Thymus (tissue), 14 donors: ENCODE results near the gene ZNF83. TPM values are rescaled to one million over a fixed set of nuclear protein-coding genes. Genes with fewer than 3 reads are reported as not detected.
A peak's percentile ranks its signal among the peaks of the same experiment; 100 is the strongest.
"Not testable (repeated sequence)": the region's sequence is repeated elsewhere in the genome, so short reads cannot be mapped to it uniquely, and the experiment has no call there.

Experiments used
- DNase-seq, 9 donors: peaks; one replicate each; pipeline ENCODE4 v3.0.0-alpha.2; 2013; ENCODE audit warnings: low spot score in 9 of 9, low read depth in 6 of 9, missing footprints in 1 of 9
- H3K27ac ChIP-seq, 2 donors: one replicate each; pipeline ENCODE4 v1.5.1; 2013; ENCODE audit warnings: control low read depth in 1 of 2, low read depth in 1 of 2, low read length in 1 of 2, mild to moderate bottlenecking in 1 of 2, moderate library complexity in 1 of 2
- H3K27me3 ChIP-seq, 2 donors: one replicate each; pipeline ENCODE4 v1.5.1; 2013; ENCODE audit warnings: low read length in 1 of 2; ENCODE audit not compliant: control insufficient read depth in 2 of 2, insufficient read depth in 1 of 2
- H3K36me3 ChIP-seq, 2 donors: one replicate each; pipeline ENCODE4 v1.5.1; 2013; ENCODE audit warnings: low read length in 1 of 2, mild to moderate bottlenecking in 1 of 2, moderate library complexity in 1 of 2; ENCODE audit not compliant: control insufficient read depth in 2 of 2, insufficient read depth in 2 of 2
- H3K4me1 ChIP-seq, 2 donors: one replicate each; pipeline ENCODE4 v1.5.1; 2013; ENCODE audit warnings: low read length in 2 of 2; ENCODE audit not compliant: control insufficient read depth in 2 of 2, insufficient read depth in 2 of 2
- H3K4me3 ChIP-seq, 2 donors: one replicate each; pipeline ENCODE4 v1.5.1; 2013; ENCODE audit warnings: low read length in 2 of 2, control low read depth in 1 of 2, mild to moderate bottlenecking in 1 of 2
- H3K9me3 ChIP-seq, 2 donors: one replicate each; pipeline ENCODE4 v1.5.1; 2013; ENCODE audit warnings: low read length in 1 of 2, mild to moderate bottlenecking in 1 of 2; ENCODE audit not compliant: control insufficient read depth in 2 of 2, insufficient read depth in 1 of 2
- WGBS: extraction: QIAGEN DNeasy Blood & Tissue Kit; methylation state at CpG from one replicate; pipeline ENCODE4 v1.1.7; 2013; 5-methylcytosine and 5-hydroxymethylcytosine counted together
- long read RNA-seq, 10 donors: transcript quantifications; one replicate each; lab custom pipeline, GENCODE V29; 2026
- polyA plus RNA-seq: library from polyadenylated mRNA; stranded (reverse); fragments of 200-250 nt; gene quantifications from one replicate; pipeline ENCODE4 v1.2.3, GENCODE V29; 2013
- total RNA-seq: library from RNA; stranded (reverse); fragments of 120-200 nt; gene quantifications from one replicate; pipeline ENCODE4 v1.2.4, GENCODE V29; 2013
- donor health status: healthy.

The ZNF83 gene
- 29.6 TPM for total RNA-seq
- polyA plus RNA-seq = 150 TPM
- long read RNA-seq, donor 1 = 0 reads
- long read RNA-seq, donor 2, transcript ZNF83-203 (2 exons, 3,743 nt) = major isoform, 15 of 46 reads
- long read RNA-seq, donor 2, partial matches to known transcripts = 26 of 46 reads
- long read RNA-seq, donor 2, other reads (novel, unspliced or antisense) = 0 of 46 reads
- long read RNA-seq, donor 3, transcript ZNF83-203 (2 exons, 3,743 nt) = major isoform, 19 of 32 reads
- long read RNA-seq, donor 3, partial matches to known transcripts = 5 of 32 reads
- long read RNA-seq, donor 3, other reads (novel, unspliced or antisense) = 0 of 32 reads
- long read RNA-seq, donor 4, transcript ZNF83-203 (2 exons, 3,743 nt) = major isoform, 8 of 11 reads
- long read RNA-seq, donor 4, partial matches to known transcripts = 0 of 11 reads
- long read RNA-seq, donor 4, other reads (novel, unspliced or antisense) = 0 of 11 reads
- long read RNA-seq, donor 5, transcript ZNF83-203 (2 exons, 3,743 nt) = major isoform, 14 of 23 reads
- long read RNA-seq, donor 5, partial matches to known transcripts = 0 of 23 reads
- long read RNA-seq, donor 5, other reads (novel, unspliced or antisense) = 0 of 23 reads
- long read RNA-seq, donor 6, transcript ZNF83-203 (2 exons, 3,743 nt) = major isoform, 14 of 21 reads
- long read RNA-seq, donor 6, partial matches to known transcripts = 0 of 21 reads
- long read RNA-seq, donor 6, other reads (novel, unspliced or antisense) = 0 of 21 reads
- long read RNA-seq, donor 7, partial matches to known transcripts = 0 of 3 reads
- long read RNA-seq, donor 7, other reads (novel, unspliced or antisense) = 0 of 3 reads
- long read RNA-seq, donor 8, partial matches to known transcripts = 0 of 1 reads
- long read RNA-seq, donor 8, other reads (novel, unspliced or antisense) = 0 of 1 reads
- long read RNA-seq, donor 9, partial matches to known transcripts = 0 of 3 reads
- long read RNA-seq, donor 9, other reads (novel, unspliced or antisense) = 0 of 3 reads
- long read RNA-seq, donor 10, partial matches to known transcripts = 0 of 7 reads
- long read RNA-seq, donor 10, other reads (novel, unspliced or antisense) = 0 of 7 reads

- under 1% methylated on average over 55 of the region's 55 CpGs for WGBS
- H3K27me3 ChIP-seq = no peaks in the 10 kb centered on the region
- peak within 1 kb of the TSS; percentile 84 to 86 for H3K4me3 ChIP-seq
- peaks cover 1 to 9% of the 10 kb centered on the region in 2 donors for H3K9me3 ChIP-seq
- H3K36me3 ChIP-seq = no peaks in the 10 kb centered on the region
- H3K4me1 ChIP-seq = peaks cover 6 to 7% of the 10 kb centered on the region in 2 donors
- peak within 1 kb of the TSS; percentile 95 to 96 for H3K27ac ChIP-seq
- peak; percentile 85 to 97 (median 93) for DNase-seq
These were observed at the start of gene ZNF83 for GRCh38 chr19:52637718-52638585. ZNF83 (minus strand) TSS chr19:52638355.

- WGBS = 98% methylated on average over 3 of the region's 3 CpGs
- Histone ChIP-seq H3K36me3 (peaks cover 0 to 14% of the 10 kb centered on the region in 2 donors), H3K4me3 (no peak overlapping the region)
These were observed 49.5 kb upstream of the ZNF83 start for GRCh38 chr19:52687684-52688083.

GRCh38 chr19:52685811-52686210 lies 47.7 kb upstream of the ZNF83 start:
- DNase-seq = no peak
- Histone ChIP-seq H3K9me3 (no peaks in the 10 kb centered on the region), H3K27ac (no peak overlapping the region), H3K4me1 (peaks cover under 1 to 2% of the 10 kb centered on the region in 2 donors), H3K4me3 (no peak overlapping the region), H3K36me3 (peaks cover 0 to 14% of the 10 kb centered on the region in 2 donors), H3K27me3 (no peaks in the 10 kb centered on the region)
- WGBS = 97% methylated on average over 1 of the region's 1 CpG

More at GRCh38 chr19:52687684-52688083, 49.5 kb upstream of the ZNF83 start:
- DNase-seq = no peak
- Histone ChIP-seq H3K4me1 (peaks cover 5 to 6% of the 10 kb centered on the region in 2 donors), H3K27me3 (no peaks in the 10 kb centered on the region), H3K27ac (no peak overlapping the region), H3K9me3 (no peaks in the 10 kb centered on the region)

- H3K9me3 ChIP-seq, H3K27me3 ChIP-seq, DNase-seq, H3K27ac ChIP-seq, H3K4me3 ChIP-seq, H3K4me1 ChIP-seq: not testable (repeated sequence)
- H3K36me3 ChIP-seq = peaks cover 0 to 17% of the 10 kb centered on the region in 2 donors
- WGBS = 92% methylated on average over 1 of the region's 1 CpG
These were observed 43.1 kb upstream of the ZNF83 start for GRCh38 chr19:52681216-52681615.

GRCh38 chr19:52679598-52679997 lies 41.4 kb upstream of the ZNF83 start:
- no peaks in the 10 kb centered on the region for H3K27me3 ChIP-seq
- H3K9me3 ChIP-seq = no peaks in the 10 kb centered on the region
- H3K36me3 ChIP-seq = peaks cover 0 to 12% of the 10 kb centered on the region in 2 donors
- H3K4me3 ChIP-seq = no peak overlapping the region
- no peak overlapping the region for H3K27ac ChIP-seq
- no peak for DNase-seq
- 98% methylated on average over 5 of the region's 5 CpGs for WGBS
- H3K4me1 ChIP-seq = no peaks in the 10 kb centered on the region

- WGBS = 98% methylated on average over 6 of the region's 6 CpGs
- H3K36me3 ChIP-seq, H3K27me3 ChIP-seq, DNase-seq, H3K4me1 ChIP-seq, H3K9me3 ChIP-seq, H3K4me3 ChIP-seq, H3K27ac ChIP-seq: not testable (repeated sequence)
These were observed 37.1 kb upstream of the ZNF83 start for GRCh38 chr19:52675239-52675638.

GRCh38 chr19:52673014-52673413 lies 34.9 kb upstream of the ZNF83 start:
- Histone ChIP-seq H3K27ac (no peak overlapping the region), H3K9me3 (no peaks in the 10 kb centered on the region), H3K36me3 (no peaks in the 10 kb centered on the region), H3K4me3 (no peak overlapping the region), H3K27me3 (no peaks in the 10 kb centered on the region), H3K4me1 (no peaks in the 10 kb centered on the region)
- WGBS = 98% methylated on average over 4 of the region's 4 CpGs
- DNase-seq = no peak

- 97% methylated on average over 4 of the region's 4 CpGs for WGBS
- H3K27ac ChIP-seq = no peak overlapping the region
- no peak for DNase-seq
- H3K27me3 ChIP-seq = no peaks in the 10 kb centered on the region
- H3K9me3 ChIP-seq = no peaks in the 10 kb centered on the region
- H3K36me3 ChIP-seq = peaks cover 0 to under 1% of the 10 kb centered on the region in 2 donors
- no peaks in the 10 kb centered on the region for H3K4me1 ChIP-seq
- no peak overlapping the region for H3K4me3 ChIP-seq
These were observed 31.9 kb upstream of the ZNF83 start for GRCh38 chr19:52670046-52670445.
